ENCODE results near the gene RTN4RL2.
A peak's percentile ranks its signal among the peaks of the same experiment; 100 is the strongest.

GRCh38 chr11:57482782-57483561 is 22.6 kb downstream of the RTN4RL2 start:
- no peak for TF ChIP-seq POLR2A (IDR thresholded peaks at IDR 0.05)
- peak; percentile 56 to 88 (median 74) for TF ChIP-seq CTCF (IDR thresholded peaks at IDR 0.05)
